NCI-H69 (cell line): Measurements from ENCODE around the gene POMT2.
"Not testable (repeated sequence)": the region's sequence is repeated elsewhere in the genome, so short reads cannot be mapped to it uniquely, and the experiment has no call there.

ENCODE experiments used
- DNase-seq: peaks from one replicate; lab custom pipeline; 2025; lab: John Stamatoyannopoulos, UW

POMT2 gene

GRCh38 chr14:77324816-77325745 lies 4.4 kb upstream of the POMT2 start:
- DNase-seq: peak; percentile 53

- no peak for DNase-seq
These were observed 3.6 kb upstream of the POMT2 start for GRCh38 chr14:77324289-77324688.

GRCh38 chr14:77323571-77323970 lies 2.9 kb upstream of the POMT2 start:
- DNase-seq: no peak

- no peak for DNase-seq
These were observed 2.3 kb upstream of the POMT2 start for GRCh38 chr14:77322951-77323350.

- no peak for DNase-seq
These were observed 1.7 kb upstream of the POMT2 start for GRCh38 chr14:77322250-77322902.

GRCh38 chr14:77319422-77319821 lies 1.3 kb downstream of the POMT2 start:
- peak; percentile 68 for DNase-seq

GRCh38 chr14:77318756-77319155 lies 1.9 kb downstream of the POMT2 start:
- not testable (repeated sequence) for DNase-seq

- DNase-seq: peak; percentile 50
These were observed 2.6 kb downstream of the POMT2 start for GRCh38 chr14:77318006-77318553.

GRCh38 chr14:77316872-77317301 lies 3.8 kb downstream of the POMT2 start:
- peak; percentile 82 for DNase-seq

GRCh38 chr14:77316195-77316505 lies 4.5 kb downstream of the POMT2 start:
- DNase-seq: no peak

- DNase-seq: peak; percentile 92
These were observed 5.9 kb downstream of the POMT2 start for GRCh38 chr14:77314539-77315457.

GRCh38 chr14:77314043-77314442 lies 6.6 kb downstream of the POMT2 start:
- DNase-seq: no peak

- no peak for DNase-seq
These were observed 7.3 kb downstream of the POMT2 start for GRCh38 chr14:77313371-77313770.

- no peak for DNase-seq
These were observed 9.5 kb downstream of the POMT2 start for GRCh38 chr14:77311217-77311616.

GRCh38 chr14:77310026-77310425 lies 10.7 kb downstream of the POMT2 start:
- no peak for DNase-seq

GRCh38 chr14:77309131-77309530 lies 11.6 kb downstream of the POMT2 start:
- no peak for DNase-seq

GRCh38 chr14:77306851-77307496 lies 13.7 kb downstream of the POMT2 start:
- peak; percentile 27 for DNase-seq

- DNase-seq: no peak
These were observed 14.3 kb downstream of the POMT2 start for GRCh38 chr14:77306416-77306815.

- DNase-seq: no peak
These were observed 15.0 kb downstream of the POMT2 start for GRCh38 chr14:77305696-77306095.

- DNase-seq: peak; percentile 76
These were observed 17.1 kb downstream of the POMT2 start for GRCh38 chr14:77303417-77304156.

- peak; percentile 53 for DNase-seq
These were observed 17.8 kb downstream of the POMT2 start for GRCh38 chr14:77302926-77303325.
